Ectodermal cell (in vitro differentiated cells): ENCODE data around the gene ITGB6.
A peak's percentile ranks its signal among the peaks of the same experiment; 100 is the strongest.

Experiments
- H3K27ac ChIP-seq: 2 replicates; pipeline ENCODE4 v1.7.0; 2013; ENCODE audit warnings: mild to moderate bottlenecking, low read depth, low read length; ENCODE audit not compliant: insufficient read depth, poor library complexity, severe bottlenecking
- H3K27me3 ChIP-seq: 2 replicates; pipeline ENCODE4 v1.7.0; 2013; ENCODE audit warnings: mild to moderate bottlenecking, low read length; ENCODE audit not compliant: insufficient read depth, control insufficient read depth, poor library complexity, severe bottlenecking
- H3K36me3 ChIP-seq: one replicate; pipeline ENCODE4 v1.7.0; 2013; ENCODE audit warnings: low read length; ENCODE audit not compliant: control insufficient read depth, insufficient read depth
- H3K4me1 ChIP-seq: one replicate; pipeline ENCODE4 v1.7.0; 2013; ENCODE audit warnings: low read length; ENCODE audit not compliant: control insufficient read depth, insufficient read depth
- H3K4me3 ChIP-seq: 2 replicates; pipeline ENCODE4 v1.7.0; 2013; ENCODE audit warnings: low read depth, low read length, control low read depth; ENCODE audit not compliant: insufficient read depth
- H3K9me3 ChIP-seq: 2 replicates; pipeline ENCODE4 v1.7.0; 2013; ENCODE audit warnings: mild to moderate bottlenecking, low read length, moderate library complexity; ENCODE audit not compliant: control insufficient read depth
- WGBS, 2 experiments: methylation state at CpG; one replicate each; pipeline ENCODE4 v1.1.7; 2013; ENCODE audit warnings: missing lambda C conversion rate in 2 of 2; 5-methylcytosine and 5-hydroxymethylcytosine counted together

ITGB6 gene

GRCh38 chr2:160068906-160069305, 131.2 kb downstream of the ITGB6 start:
- WGBS, 2 experiments, result 91 to 92% methylated on average over 2 of the region's 2 CpGs
- no peak overlapping the region for H3K27ac ChIP-seq
- H3K36me3 ChIP-seq, result no peaks in the 10 kb centered on the region
- no peaks in the 10 kb centered on the region for H3K4me1 ChIP-seq
- peaks cover 7% of the 10 kb centered on the region for H3K9me3 ChIP-seq
- peaks cover 4% of the 10 kb centered on the region for H3K27me3 ChIP-seq
- no peak overlapping the region for H3K4me3 ChIP-seq

DNA sequence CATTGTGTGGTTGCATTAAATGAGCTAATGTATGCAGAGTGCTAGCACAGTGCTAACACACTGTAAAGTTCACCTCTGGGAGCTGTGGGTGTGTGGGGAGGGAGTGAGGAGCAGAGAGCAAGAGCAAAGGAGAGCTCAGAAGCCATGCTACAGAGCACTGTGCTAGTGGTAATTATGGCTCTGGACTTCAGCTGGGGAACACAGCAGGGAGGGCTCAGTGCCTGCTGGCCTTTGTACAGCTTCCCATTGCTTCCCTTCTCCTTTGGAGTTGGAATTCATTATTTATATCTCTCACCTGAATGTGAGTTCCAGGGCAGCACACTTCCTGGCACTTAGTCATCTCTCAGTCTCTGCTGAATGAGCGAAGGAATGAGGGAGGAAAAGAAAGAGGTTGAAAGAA, 135.2 kb downstream of the ITGB6 start:
- H3K4me3 ChIP-seq, result no peak overlapping the region
- 88 to 100% methylated on average over 1 of the region's 1 CpG for WGBS, 2 experiments
- no peak overlapping the region for H3K27ac ChIP-seq
- H3K27me3 ChIP-seq, result peaks cover 44% of the 10 kb centered on the region
- H3K9me3 ChIP-seq, result peaks cover 7% of the 10 kb centered on the region
- no peaks in the 10 kb centered on the region for H3K36me3 ChIP-seq
- H3K4me1 ChIP-seq, result no peaks in the 10 kb centered on the region

DNA sequence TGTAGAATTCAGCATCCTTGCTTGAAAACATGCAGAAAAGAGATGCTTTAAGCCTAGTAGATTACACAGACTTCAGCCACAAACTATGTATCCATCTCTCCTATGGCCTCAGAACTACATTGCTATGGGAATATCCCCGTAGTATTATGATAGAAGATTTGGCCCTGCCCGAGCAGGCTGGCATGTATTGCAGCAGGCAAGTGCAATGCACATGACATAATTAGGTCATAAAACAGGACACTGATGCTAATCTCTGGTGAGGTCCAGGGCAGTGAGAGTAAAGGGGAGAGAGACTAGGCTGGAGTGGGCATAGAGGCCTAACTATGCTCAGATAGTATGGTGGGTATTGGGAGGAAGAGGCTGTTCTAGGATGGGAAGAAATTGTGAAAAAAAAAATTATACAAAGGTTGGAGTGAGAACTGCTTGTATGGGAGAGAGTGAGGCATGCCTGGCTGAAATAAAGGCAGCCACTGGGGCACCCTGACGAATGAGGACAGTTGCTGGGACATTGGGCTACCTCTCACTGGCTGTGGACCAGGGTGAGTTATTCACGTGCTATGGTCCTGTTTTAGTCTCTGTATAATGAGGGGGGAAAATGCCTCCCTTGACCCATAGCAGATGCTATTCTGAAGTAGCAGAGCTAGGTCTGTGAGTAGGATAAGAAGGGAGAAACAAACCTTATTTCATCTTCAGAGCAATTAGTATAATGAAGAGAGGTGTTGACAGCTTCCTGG, 136.0 kb downstream of the ITGB6 start:
- Histone ChIP-seq H3K4me1 (no peaks in the 10 kb centered on the region), H3K36me3 (no peaks in the 10 kb centered on the region), H3K27me3 (peaks cover 46% of the 10 kb centered on the region), H3K4me3 (no peak overlapping the region), H3K9me3 (peaks cover 2% of the 10 kb centered on the region), H3K27ac (no peak overlapping the region)
- 92 to 93% methylated on average over 4 of the region's 4 CpGs for WGBS, 2 experiments

DNA sequence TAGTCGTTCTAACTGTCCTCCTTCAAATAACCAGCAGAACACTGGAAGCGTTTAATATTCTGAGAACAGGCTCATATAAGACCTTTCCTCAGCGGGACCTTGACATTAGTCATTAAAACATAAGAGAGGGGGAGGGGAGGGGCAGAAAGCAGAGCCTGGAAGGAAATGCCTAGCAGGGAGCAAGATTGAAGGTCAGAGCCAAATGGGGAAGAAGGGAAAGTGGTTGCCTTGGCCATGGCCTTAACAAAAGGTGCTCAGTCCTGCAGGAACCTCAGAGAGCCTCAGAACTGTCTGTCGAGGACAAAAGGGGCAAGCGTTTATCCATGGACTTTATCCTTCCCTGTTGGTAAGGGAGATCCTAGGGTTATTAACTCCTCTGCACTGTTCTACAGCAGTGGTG, 136.8 kb downstream of the ITGB6 start:
- Histone ChIP-seq H3K9me3 (peaks cover 2% of the 10 kb centered on the region), H3K36me3 (no peaks in the 10 kb centered on the region), H3K27ac (no peak overlapping the region), H3K4me1 (no peaks in the 10 kb centered on the region), H3K4me3 (peak overlapping the region; percentile 49), H3K27me3 (peaks cover 46% of the 10 kb centered on the region)
- WGBS, 2 experiments, result 47 to 54% methylated on average over 5 of the region's 5 CpGs

GRCh38 chr2:160062292-160063005, 137.6 kb downstream of the ITGB6 start, which contains the start of gene PLA2R1:
Gene PLA2R1 (minus strand): TSS chr2:160062615. CDS start chr2:160062403, 212 bp downstream.
- Histone ChIP-seq H3K36me3 (no peaks in the 10 kb centered on the region), H3K4me3 (peak within 1 kb of the TSS; percentile 49), H3K9me3 (no peaks in the 10 kb centered on the region), H3K27me3 (peaks cover 46% of the 10 kb centered on the region), H3K4me1 (no peaks in the 10 kb centered on the region), H3K27ac (no peak within 1 kb of the TSS)
- 1% methylated on average over 52 of the region's 52 CpGs for WGBS, 2 experiments

DNA sequence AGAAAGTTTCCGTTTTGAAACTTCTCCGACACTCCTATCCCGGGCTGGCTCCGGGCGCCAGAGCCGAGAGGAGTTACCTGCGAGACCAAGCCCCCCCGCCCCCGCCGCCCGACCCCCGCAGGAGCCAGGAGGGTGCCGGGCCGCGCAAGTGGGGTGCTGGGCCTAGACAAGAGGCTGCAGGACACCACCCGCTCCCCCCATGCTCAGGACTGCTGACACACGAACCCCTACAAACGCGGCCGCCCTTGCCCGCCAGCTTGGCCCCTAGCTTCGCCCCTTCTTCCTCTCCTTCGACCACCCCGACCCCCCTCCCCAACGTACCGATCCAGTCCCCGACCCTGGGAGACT, 138.2 kb downstream of the ITGB6 start:
- Histone ChIP-seq H3K4me3 (peak overlapping the region; percentile 49), H3K4me1 (no peaks in the 10 kb centered on the region), H3K27me3 (peaks cover 46% of the 10 kb centered on the region), H3K36me3 (no peaks in the 10 kb centered on the region), H3K27ac (no peak overlapping the region), H3K9me3 (no peaks in the 10 kb centered on the region)
- 11 to 13% methylated on average over 27 of the region's 27 CpGs for WGBS, 2 experiments

DNA sequence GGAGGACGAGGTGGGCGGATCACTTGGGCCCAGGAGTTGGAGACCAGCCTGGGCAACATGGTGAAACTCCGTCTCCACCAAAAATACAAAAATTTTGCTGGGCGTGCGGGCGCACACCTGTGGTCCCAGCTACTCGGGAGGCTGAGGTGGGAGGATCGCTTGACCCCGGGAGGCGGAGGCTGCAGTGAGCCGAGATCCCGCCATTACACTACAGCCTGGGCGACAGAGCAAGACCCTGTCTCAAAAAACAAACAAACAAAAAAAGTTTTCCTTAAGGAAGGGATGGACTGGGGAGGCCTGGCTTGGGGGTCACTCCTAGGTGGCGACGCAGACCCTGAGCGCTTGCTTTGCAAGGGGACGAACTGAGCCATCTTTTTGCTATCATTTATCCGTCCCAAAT, 138.5 kb downstream of the ITGB6 start:
- no peaks in the 10 kb centered on the region for H3K9me3 ChIP-seq
- H3K36me3 ChIP-seq, result no peaks in the 10 kb centered on the region
- H3K4me3 ChIP-seq, result peak overlapping the region; percentile 49
- H3K27ac ChIP-seq, result no peak overlapping the region
- H3K4me1 ChIP-seq, result no peaks in the 10 kb centered on the region
- WGBS, 2 experiments, result 81 to 84% methylated on average over 18 of the region's 18 CpGs
- H3K27me3 ChIP-seq, result peaks cover 46% of the 10 kb centered on the region

- 90 to 95% methylated on average over 2 of the region's 2 CpGs for WGBS, 2 experiments
- Histone ChIP-seq H3K27ac (no peak overlapping the region), H3K36me3 (no peaks in the 10 kb centered on the region), H3K4me1 (peaks cover 8% of the 10 kb centered on the region), H3K4me3 (no peak overlapping the region), H3K9me3 (no peaks in the 10 kb centered on the region), H3K27me3 (peaks cover 46% of the 10 kb centered on the region)
These were observed 139.8 kb downstream of the ITGB6 start for GRCh38 chr2:160060297-160060696.

DNA sequence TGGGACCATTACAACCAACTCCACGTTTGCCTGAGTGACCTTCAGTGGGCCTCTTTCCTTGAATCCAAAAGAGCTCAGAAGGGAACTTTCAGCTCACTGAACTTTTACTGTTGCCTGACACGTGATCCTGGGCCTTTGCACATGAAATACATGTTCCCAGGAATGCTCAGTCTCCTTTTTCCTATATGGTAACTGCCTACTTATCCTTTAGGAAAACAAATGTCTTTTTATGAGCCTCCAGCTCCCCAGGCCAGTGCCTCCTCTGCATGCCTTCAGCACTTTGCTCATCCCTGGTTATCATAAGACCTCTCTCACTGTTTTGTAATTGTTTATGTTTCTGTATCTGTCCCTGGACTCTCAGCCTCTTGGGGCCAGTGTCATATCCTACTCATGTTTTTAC, 142.7 kb downstream of the ITGB6 start:
- WGBS, 2 experiments, result 85 to 89% methylated on average over 2 of the region's 2 CpGs
- Histone ChIP-seq H3K36me3 (no peaks in the 10 kb centered on the region), H3K9me3 (no peaks in the 10 kb centered on the region), H3K27ac (no peak overlapping the region), H3K4me3 (no peak overlapping the region), H3K4me1 (peaks cover 12% of the 10 kb centered on the region), H3K27me3 (peaks cover 26% of the 10 kb centered on the region)

GRCh38 chr2:160055726-160056108, 144.4 kb downstream of the ITGB6 start:
- WGBS, 2 experiments, result 59% methylated on average over 7 of the region's 7 CpGs
- Histone ChIP-seq H3K27ac (no peak overlapping the region), H3K4me1 (peaks cover 12% of the 10 kb centered on the region)

More at GRCh38 chr2:160055726-160056108, 144.4 kb downstream of the ITGB6 start:
- Histone ChIP-seq H3K36me3 (no peaks in the 10 kb centered on the region), H3K9me3 (no peaks in the 10 kb centered on the region), H3K4me3 (no peak overlapping the region), H3K27me3 (peaks cover 9% of the 10 kb centered on the region)
